Ishikawa (cell line): ENCODE results near the gene ADAP1.

Source experiments
- CEBPB ChIP-seq: IDR thresholded peaks from 2 replicates; pipeline ENCODE4 v1.6.1; 2012
- CREB1 ChIP-seq: IDR thresholded peaks from 2 replicates; pipeline ENCODE4 v1.6.1; 2012; ENCODE audit warnings: low read depth
- EGR1 ChIP-seq: IDR thresholded peaks from 2 replicates; pipeline ENCODE4 v1.6.1; 2012
- EP300 ChIP-seq: IDR thresholded peaks from 2 replicates; pipeline ENCODE4 v1.6.1; 2012; ENCODE audit warnings: borderline replicate concordance
- FOXM1 ChIP-seq: IDR thresholded peaks from 2 replicates; pipeline ENCODE4 v1.6.1; 2012; ENCODE audit warnings: low read depth, borderline replicate concordance
- MAX ChIP-seq: IDR thresholded peaks from 2 replicates; pipeline ENCODE4 v1.6.1; 2012
- NFIC ChIP-seq: IDR thresholded peaks from 2 replicates; pipeline ENCODE4 v1.6.1; 2012
- RAD21 ChIP-seq: IDR thresholded peaks from 2 replicates; pipeline ENCODE4 v1.6.1; 2012; ENCODE audit warnings: low read depth
- REST ChIP-seq: IDR thresholded peaks from 2 replicates; pipeline ENCODE4 v1.6.1; 2012; ENCODE audit warnings: low read depth, mild to moderate bottlenecking
- TAF1 ChIP-seq: IDR thresholded peaks from 2 replicates; pipeline ENCODE4 v1.6.1; 2012; ENCODE audit warnings: low read depth, mild to moderate bottlenecking
- TCF12 ChIP-seq: IDR thresholded peaks from 2 replicates; pipeline ENCODE4 v1.6.1; 2012; ENCODE audit warnings: low read depth
- TEAD4 ChIP-seq: IDR thresholded peaks from 2 replicates; pipeline ENCODE4 v1.6.1; 2012
- YY1 ChIP-seq: IDR thresholded peaks from 2 replicates; pipeline ENCODE4 v1.6.1; 2012; ENCODE audit warnings: low read depth
- ZBTB7A ChIP-seq: IDR thresholded peaks from 2 replicates; pipeline ENCODE4 v1.6.1; 2012; ENCODE audit warnings: low read depth

- no peak for TF ChIP-seq RAD21
- TF ChIP-seq YY1, result no peak
- no peak for TF ChIP-seq EGR1
- no peak for TF ChIP-seq REST
- no peak for TF ChIP-seq TAF1
- no peak for TF ChIP-seq CEBPB
- no peak for TF ChIP-seq MAX
- no peak for TF ChIP-seq FOXM1
- no peak for TF ChIP-seq EP300
- TF ChIP-seq NFIC, result no peak
- no peak for TF ChIP-seq ZBTB7A
- no peak for TF ChIP-seq CREB1
- TF ChIP-seq TEAD4, result no peak
- no peak for TF ChIP-seq TCF12
These were observed 19.7 kb upstream of the ADAP1 start for GRCh38 chr7:974172-974571.
